NOMO-1 treated with DMSO at 0.1 percent for 48 hours (cell line): ENCODE data around the gene CDC42EP3.
A peak's percentile ranks its signal among the peaks of the same experiment; 100 is the strongest.

Experiments used
- DNase-seq: peaks from one replicate; lab custom pipeline; 2025; ENCODE audit not compliant: unreplicated experiment; lab: John Stamatoyannopoulos, UW

The CDC42EP3 gene

GRCh38 chr2:37683921-37684780 is 12.7 kb upstream of the CDC42EP3 start:
- peak; percentile 21 for DNase-seq

GRCh38 chr2:37683241-37683640 is 11.8 kb upstream of the CDC42EP3 start:
- no peak for DNase-seq

- DNase-seq = no peak
Measured at GRCh38 chr2:37682473-37682872, 11.0 kb upstream of the CDC42EP3 start.

- DNase-seq = no peak
Measured at GRCh38 chr2:37681587-37681986, 10.1 kb upstream of the CDC42EP3 start.

- DNase-seq = no peak
Measured at GRCh38 chr2:37679072-37679695, 7.7 kb upstream of the CDC42EP3 start.

GRCh38 chr2:37676274-37676673 is 4.8 kb upstream of the CDC42EP3 start:
- no peak for DNase-seq

GRCh38 chr2:37674946-37675345 is 3.5 kb upstream of the CDC42EP3 start:
- DNase-seq = peak; percentile 67

GRCh38 chr2:37672870-37673184 is 1.4 kb upstream of the CDC42EP3 start:
- no peak for DNase-seq

GRCh38 chr2:37672104-37672869 is 845 bp upstream of the CDC42EP3 start:
- DNase-seq = peak; percentile 82

- peak; percentile 59 for DNase-seq
Measured at GRCh38 chr2:37671816-37672103, 318 bp upstream of the CDC42EP3 start.

- DNase-seq = no peak
Measured at GRCh38 chr2:37670378-37671008, 949 bp downstream of the CDC42EP3 start.

GRCh38 chr2:37669446-37669845 is 2.0 kb downstream of the CDC42EP3 start:
- DNase-seq = no peak

GRCh38 chr2:37667704-37668103 is 3.7 kb downstream of the CDC42EP3 start:
- DNase-seq = no peak

- no peak for DNase-seq
Measured at GRCh38 chr2:37666772-37667171, 4.7 kb downstream of the CDC42EP3 start.

GRCh38 chr2:37665604-37666362 is 5.7 kb downstream of the CDC42EP3 start:
- no peak for DNase-seq

- no peak for DNase-seq
Measured at GRCh38 chr2:37665043-37665442, 6.4 kb downstream of the CDC42EP3 start.

GRCh38 chr2:37664231-37664643 is 7.2 kb downstream of the CDC42EP3 start:
- peak; percentile 14 for DNase-seq

GRCh38 chr2:37663390-37663789 is 8.1 kb downstream of the CDC42EP3 start:
- DNase-seq = no peak

GRCh38 chr2:37659723-37660122 is 11.7 kb downstream of the CDC42EP3 start:
- DNase-seq = no peak

GRCh38 chr2:37658682-37659081 is 12.8 kb downstream of the CDC42EP3 start:
- DNase-seq = no peak

- no peak for DNase-seq
Measured at GRCh38 chr2:37657471-37657870, 14.0 kb downstream of the CDC42EP3 start.
